GM19193 (cell line): ENCODE results near the gene HOTAIR.

ENCODE experiments used
- POLR2A ChIP-seq: IDR thresholded peaks from 4 replicates; pipeline ENCODE4 v1.6.1; 2011; ENCODE audit not compliant: insufficient read depth, insufficient read length; ENCODE audit errors: extremely low read depth

HOTAIR gene

DNA sequence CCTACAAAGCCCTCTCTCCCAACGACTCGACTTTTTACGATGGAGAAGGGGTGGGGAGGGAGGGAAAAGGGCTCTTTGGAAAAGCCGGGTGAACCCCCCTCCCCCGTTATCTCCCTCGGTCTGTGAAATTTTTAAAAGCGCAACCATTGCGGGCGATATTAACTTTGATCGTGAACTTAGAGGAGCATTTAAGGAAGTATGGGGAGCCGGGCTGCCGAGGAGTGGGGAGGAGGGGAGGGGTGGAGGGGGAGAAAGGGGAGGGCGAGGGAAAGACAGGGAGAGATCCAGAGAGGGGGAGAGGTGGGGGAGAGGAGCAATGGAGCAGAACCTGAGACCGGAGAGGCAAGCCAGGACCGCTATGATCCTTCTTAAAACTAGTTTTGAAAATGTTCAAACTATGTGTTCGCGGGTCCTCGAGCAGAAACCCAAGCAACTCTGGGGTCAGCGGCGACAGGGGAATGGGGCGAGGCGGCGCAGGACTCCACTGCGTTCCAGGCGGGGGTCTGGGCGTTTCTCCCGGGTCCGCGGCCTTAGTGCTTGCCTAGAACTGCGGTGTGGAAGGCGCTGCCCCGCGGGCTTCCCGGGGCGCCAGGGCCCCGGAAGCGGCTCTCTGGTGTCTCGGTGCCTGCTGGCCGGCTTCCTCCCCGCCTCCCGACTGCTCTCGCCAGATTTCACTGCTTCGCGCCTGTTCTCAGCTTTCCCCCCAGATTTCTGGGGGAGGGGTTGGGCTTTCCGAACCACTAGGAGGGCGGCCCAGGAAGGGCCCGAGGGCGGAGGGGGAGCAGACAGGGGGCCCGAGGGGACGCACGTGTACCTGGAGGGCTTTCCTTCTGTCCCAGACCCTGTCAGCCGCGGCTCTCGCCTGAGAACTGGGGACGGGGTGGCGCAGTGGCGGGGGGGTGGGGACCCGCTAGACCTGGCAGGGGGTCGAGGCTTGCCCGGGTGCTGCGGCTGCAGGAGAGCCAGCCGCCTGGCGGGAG lies at the start of gene HOTAIR:
Gene HOTAIR (minus strand): TSS at position 871 of the 980 bp plus-strand sequence.
- TF ChIP-seq POLR2A = no peak

DNA sequence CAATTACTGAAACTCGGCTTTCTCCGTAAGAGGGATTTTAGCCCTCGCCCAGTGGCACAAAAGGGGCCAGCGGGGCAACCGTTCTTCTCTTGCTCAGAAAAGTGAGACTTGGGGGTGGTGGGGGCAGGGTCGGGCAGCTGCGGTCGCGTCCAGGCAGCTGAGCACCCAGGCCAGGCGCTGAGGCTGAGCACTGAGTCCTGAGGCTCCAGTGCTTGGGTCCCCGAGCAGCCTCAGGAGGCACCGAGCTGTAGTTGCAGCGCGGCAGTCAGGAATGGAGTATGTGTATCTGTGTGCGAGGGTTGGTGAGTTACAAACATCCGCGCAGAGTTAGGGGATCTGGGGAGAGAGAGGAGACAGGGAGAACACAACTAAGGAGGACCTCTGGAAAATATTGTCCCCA lies 49.4 kb upstream of the HOTAIR start:
- TF ChIP-seq POLR2A = no peak

DNA sequence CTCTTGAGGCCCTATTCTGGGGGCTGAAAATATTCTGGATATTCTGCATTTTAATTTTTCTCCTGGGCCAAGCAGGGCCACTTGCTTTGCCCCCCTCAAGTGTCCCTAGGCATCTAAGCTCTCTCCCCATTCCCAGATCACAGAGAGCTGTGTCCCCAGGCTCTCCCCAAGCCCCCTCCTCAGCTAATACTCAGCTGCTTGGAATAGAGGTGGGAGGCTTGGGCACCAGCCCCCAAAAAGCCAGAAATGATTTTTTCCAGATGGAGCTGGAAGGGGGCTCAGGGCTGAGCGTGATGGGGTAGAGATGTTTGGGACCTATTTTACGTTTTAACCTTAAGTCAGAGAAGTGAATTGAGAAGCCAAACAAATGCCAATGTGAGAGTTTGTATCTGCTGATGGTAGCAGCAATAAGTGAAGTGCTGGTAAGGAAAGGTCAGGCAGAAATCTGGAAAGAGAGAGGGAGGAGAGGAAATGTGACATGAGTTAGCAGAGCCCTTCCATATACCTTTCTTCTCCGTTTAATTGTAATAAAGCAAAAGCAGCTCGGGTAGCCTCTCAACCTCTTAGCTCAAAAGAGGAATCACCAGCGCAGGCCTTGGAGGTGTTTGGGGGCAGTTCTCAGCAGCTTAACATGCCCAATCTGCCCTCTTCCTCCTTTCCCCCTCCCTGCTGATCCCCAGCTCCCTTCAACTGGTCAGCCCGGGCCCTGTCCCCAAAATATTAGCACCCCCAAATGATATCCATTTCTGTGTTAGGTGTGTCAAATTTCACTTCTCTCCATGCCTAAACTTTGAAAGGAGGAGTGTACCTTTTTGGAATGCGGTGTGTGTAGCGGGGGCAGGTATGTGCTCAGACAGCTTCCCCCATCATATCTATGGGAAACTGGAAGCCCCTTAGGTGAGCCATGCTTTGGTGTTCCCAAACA lies 48.5 kb upstream of the HOTAIR start:
- TF ChIP-seq POLR2A = no peak

DNA sequence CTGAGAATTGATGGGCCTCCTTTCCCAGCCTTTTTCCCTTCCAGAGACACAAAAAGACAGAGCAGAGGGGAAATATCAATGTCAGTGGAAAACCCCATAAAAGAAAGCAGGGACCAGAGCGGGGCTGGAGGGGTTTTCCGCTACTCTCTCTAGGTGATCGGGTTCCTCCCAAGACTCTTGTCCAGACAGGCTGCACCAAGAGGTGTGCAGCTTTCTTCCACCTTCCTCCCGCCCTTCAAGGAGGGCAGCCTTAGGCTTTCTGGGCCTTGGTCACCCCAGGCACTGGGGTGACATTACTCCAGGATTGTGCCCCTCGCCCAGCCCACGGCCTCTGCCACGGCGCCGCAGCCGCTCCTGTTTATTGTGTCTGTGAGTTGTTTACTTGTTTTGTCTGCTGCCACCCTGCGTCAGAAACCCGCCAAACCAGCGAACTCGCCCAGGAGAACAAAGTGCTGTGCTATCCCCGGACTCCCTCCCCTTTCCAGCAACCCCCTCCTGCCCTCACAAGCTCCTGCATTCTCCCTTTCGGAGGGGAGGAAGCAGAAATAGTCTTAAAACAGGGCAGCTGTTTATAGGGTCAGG lies 46.8 kb upstream of the HOTAIR start:
- TF ChIP-seq POLR2A = no peak

GRCh38 chr12:54020591-54021405 lies 46.0 kb upstream of the HOTAIR start:
- no peak for TF ChIP-seq POLR2A

DNA sequence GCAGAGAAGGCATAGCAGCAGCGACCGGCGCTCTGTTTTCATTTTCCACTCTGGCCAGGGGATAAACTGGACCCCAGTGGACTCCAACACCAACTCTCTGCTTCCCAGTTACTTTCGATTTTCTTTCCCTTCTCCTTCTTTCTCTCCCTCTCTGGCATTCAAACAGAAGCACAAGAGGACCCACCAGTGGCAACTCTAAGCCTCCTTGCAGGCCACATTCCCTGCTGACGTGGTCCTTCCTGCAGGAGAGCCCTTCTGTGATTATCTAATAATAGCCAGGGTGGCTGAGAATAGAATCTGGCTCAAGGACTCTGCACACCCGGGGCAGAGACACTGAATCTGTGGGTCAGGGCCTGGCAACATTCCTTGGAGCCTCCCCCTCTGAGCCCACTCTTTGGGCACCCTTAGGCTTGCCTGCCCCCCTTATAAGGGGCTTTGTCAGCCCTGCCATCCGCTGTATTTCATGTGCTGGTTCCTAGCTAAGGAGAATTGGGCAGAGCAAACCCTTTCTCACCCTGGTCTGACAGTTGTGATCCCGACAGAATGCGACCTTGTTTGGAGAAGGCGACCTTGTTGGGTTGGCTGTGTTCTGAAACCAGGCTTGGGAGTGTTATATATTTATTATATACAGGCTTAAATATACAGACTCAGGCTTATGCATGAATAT lies 45.3 kb upstream of the HOTAIR start:
- no peak for TF ChIP-seq POLR2A

- TF ChIP-seq POLR2A = no peak
Measured at GRCh38 chr12:54019091-54019811, 44.5 kb upstream of the HOTAIR start.

GRCh38 chr12:54018468-54018984 lies 43.8 kb upstream of the HOTAIR start:
- TF ChIP-seq POLR2A = no peak

DNA sequence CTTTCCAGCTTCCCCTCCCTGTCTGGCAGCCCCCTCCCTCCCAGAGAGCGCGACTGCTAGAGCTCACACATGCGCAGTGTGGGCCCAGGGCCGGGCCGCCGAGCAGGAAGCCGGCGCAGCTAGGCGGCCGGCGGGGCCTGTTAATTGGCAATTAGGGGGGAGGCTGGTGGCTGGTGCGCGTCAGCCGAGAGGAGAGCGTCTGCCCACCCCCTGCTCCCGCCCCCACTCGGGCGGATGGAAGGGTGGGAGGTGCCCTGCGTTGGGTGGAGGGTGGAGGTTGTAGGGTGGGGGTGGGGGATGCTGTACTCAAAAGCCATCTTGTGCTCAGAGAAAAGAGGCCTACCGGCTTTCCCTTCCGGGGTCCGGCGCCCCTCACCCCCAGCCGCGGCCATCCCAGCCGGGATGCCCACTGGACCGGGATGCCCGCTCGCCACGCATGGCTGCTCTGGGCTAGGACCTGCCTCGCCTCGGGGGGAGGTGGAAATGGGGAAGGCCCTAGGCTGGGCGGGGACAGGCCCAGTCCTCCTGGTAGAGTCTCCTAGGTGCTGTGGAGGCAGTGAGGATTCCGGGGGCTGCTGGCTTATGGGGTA lies 43.2 kb upstream of the HOTAIR start:
- TF ChIP-seq POLR2A = peak; percentile 61

DNA sequence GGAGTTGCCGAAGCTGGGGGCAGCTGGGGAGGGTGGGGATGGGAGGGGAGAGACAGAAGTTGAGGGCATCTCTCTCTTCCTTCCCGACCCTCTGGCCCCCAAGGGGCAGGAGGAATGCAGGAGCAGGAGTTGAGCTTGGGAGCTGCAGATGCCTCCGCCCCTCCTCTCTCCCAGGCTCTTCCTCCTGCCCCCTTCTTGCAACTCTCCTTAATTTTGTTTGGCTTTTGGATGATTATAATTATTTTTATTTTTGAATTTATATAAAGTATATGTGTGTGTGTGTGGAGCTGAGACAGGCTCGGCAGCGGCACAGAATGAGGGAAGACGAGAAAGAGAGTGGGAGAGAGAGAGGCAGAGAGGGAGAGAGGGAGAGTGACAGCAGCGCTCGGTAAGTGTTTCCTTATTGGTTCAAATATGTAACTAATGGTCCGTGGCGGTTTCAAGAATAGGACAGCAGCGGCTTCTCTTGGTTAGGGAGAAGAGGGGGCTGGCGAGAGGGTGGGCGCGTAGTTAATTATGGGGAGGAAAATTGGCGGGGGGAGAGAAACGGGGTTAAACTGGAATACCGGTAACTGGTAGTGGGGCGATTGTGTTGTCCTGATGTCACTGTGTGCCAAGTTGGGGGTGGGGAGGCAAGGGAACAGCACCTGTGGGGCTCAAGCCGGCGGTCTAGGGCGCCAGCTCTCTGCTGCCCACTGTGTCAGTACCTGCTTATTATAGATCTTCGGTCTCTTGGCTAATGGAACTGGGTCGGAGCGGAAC lies 42.5 kb upstream of the HOTAIR start:
- TF ChIP-seq POLR2A = no peak

DNA sequence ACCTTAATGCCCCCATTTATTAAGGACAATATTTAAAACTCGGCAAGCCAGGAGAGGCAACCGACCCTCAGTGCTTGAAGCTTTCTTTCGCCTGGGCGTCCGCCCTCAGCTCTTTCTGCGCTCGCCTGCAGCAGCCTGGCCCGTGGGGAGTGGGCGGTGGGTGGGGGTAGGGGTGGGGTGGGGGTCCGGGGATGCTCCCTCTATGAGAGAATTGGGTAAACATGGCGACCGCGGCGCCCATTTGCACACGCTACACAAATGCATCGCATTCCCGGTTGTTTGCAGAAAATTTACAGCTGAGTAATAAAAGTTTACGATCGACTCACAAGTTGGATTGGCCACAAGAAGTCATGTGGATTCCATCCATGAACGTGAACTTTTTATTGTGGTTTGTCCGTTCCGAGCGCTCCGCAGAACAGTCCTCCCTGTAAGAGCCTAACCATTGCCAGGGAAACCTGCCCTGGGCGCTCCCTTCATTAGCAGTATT lies 41.8 kb upstream of the HOTAIR start:
- TF ChIP-seq POLR2A = no peak

GRCh38 chr12:54016051-54016450 lies 41.3 kb upstream of the HOTAIR start:
- TF ChIP-seq POLR2A = no peak
